Fibroblast of skin of abdomen (primary cell): ENCODE results near the gene TK2.
"Not testable (repeated sequence)": the region's sequence is repeated elsewhere in the genome, so short reads cannot be mapped to it uniquely, and the experiment has no call there.

Experiments
- DNase-seq: peaks from one replicate; pipeline ENCODE4 v3.0.0-alpha.2; 2013

The TK2 gene

GRCh38 chr16:66465946-66466345 is 84.0 kb downstream of the TK2 start:
- DNase-seq: not testable (repeated sequence)

GRCh38 chr16:66462912-66463311 is 87.0 kb downstream of the TK2 start:
- DNase-seq: no peak

DNA sequence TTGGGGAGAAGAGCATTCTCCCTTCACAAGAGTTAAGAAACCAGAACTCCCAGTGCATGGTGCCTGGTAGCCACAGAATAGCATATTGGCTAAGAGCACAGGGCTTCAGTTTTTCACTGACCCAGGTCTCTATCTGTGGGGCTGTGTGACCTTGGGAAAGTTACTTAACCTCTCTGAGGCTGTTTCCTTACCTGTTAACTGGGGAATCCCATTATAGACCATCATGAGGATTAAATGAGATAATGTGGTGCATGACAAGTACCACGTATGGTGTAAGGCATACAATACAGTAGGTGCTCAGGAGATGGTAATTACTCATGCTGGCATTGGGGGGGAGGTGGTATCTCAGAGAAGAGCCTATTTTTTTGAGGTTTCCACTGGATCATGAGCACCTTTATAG is 89.2 kb downstream of the TK2 start:
- no peak for DNase-seq

- DNase-seq: no peak
Observed at GRCh38 chr16:66459878-66460277, 90.0 kb downstream of the TK2 start.

GRCh38 chr16:66458853-66459252 is 91.1 kb downstream of the TK2 start:
- DNase-seq: no peak

DNA sequence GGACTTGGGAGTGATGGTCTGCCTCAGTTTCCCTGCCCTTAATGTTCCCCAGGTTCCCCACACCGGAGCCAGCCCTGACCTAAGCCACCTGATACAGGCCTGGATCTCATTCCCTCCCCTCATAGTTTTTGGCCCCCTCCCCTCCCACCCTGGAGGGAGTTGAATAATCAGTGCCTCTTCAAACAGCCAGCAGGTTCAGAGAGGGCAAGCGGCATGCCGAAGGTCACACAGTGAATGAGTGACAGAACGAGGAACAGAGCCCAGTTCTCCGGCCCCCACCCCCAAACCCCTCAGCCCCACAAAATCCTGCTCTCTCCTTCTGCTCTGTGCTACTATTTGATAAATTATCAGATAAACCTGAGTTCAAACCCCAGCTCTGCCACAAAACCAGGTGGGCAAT is 91.6 kb downstream of the TK2 start:
- no peak for DNase-seq
